Gastrocnemius medialis (tissue), 4 donors: Measurements from ENCODE around the gene BTBD16. TPM values are rescaled to one million over a fixed set of nuclear protein-coding genes. Genes with fewer than 3 reads are reported as not detected.

Experiments used
- ATAC-seq, 2 donors: fragments of 150-250 bp; one replicate each; pipeline ENCODE4 v1.9.1; 2016
- DNase-seq, 2 donors: peaks; one replicate each; pipeline ENCODE4 v3.0.0-alpha.2; 2019
- H3K27ac ChIP-seq, 4 donors: fragments of 200-600 bp; sonication (generic); 1 replicate in 1 of 4; 2 replicates in 3 of 4; pipeline ENCODE4 v1.5.1; 2016 to 2018; ENCODE audit warnings: mild to moderate bottlenecking in 2 of 4, moderate library complexity in 1 of 4
- H3K27me3 ChIP-seq, 3 donors: fragments of 200-600 bp; sonication (generic) in 2 of 3; 1 replicate in 1 of 3; 2 replicates in 2 of 3; pipeline versions ENCODE4 v1.5.1 to v1.6.0; 2016 to 2019; ENCODE audit warnings: mild to moderate bottlenecking in 1 of 3, moderate library complexity in 1 of 3
- H3K36me3 ChIP-seq, 2 donors: fragments of 200-600 bp; sonication (generic) in 1 of 2; one replicate each; pipeline ENCODE4 v1.5.1; 2017 to 2018
- H3K4me1 ChIP-seq, 2 donors: fragments of 200-600 bp; sonication (generic) in 1 of 2; one replicate each; pipeline ENCODE4 v1.5.1; 2016 to 2017; ENCODE audit warnings: mild to moderate bottlenecking in 2 of 2
- H3K4me3 ChIP-seq, 4 donors: fragments of 200-600 bp; sonication (generic) in 3 of 4; 1 replicate in 1 of 4; 2 replicates in 3 of 4; pipeline ENCODE4 v1.5.1; 2016 to 2019; ENCODE audit warnings: mild to moderate bottlenecking in 2 of 4
- H3K9me3 ChIP-seq, 3 donors: fragments of 200-600 bp; sonication (generic) in 2 of 3; 1 replicate in 1 of 3; 2 replicates in 2 of 3; pipeline ENCODE4 v1.5.1; 2016 to 2019
- POLR2A ChIP-seq, 2 donors: fragments of 450-650 bp; IDR thresholded peaks; one replicate each; pipeline ENCODE4 v1.6.1; 2017; ENCODE audit warnings: antibody characterized with exemption in 2 of 2, mild to moderate bottlenecking in 2 of 2, moderate library complexity in 2 of 2
- in situ Hi-C, 4 donors: fragments of 200-750 bp; cut with MboI; loops; one replicate each; pipeline versions ENCODE4 v1.15.0 to v1.8.0; 2017; ENCODE audit warnings: low sequenced_read_pairs in 4 of 4
- intact Hi-C: fragments of 100-400 bp; cut with DNase I; formaldehyde crosslinking; loops from one replicate; pipeline ENCODE4 v1.15.1; 2023; ENCODE audit warnings: low total_unique reads
- total RNA-seq, 4 donors: library from RNA; depleted of rRNA; stranded (reverse); fragments of >200 nt; gene quantifications; one replicate each; pipeline versions ENCODE4 v1.1.0 to v1.2.3, GENCODE V29; 2016
- TF ChIP-seq, protein P1 (sequence below), 5 experiments: fragments of 450-650 bp in 3 of 5; fragments of 200-600 bp in 2 of 5; sonication (generic) in 2 of 5; IDR thresholded peaks in 4 of 5; conservative IDR thresholded peaks in 1 of 5; 1 replicate in 4 of 5; 2 replicates in 1 of 5; pipeline ENCODE4 v1.5.1; 2016 to 2019; ENCODE audit warnings: antibody characterized with exemption in 5 of 5, mild to moderate bottlenecking in 3 of 5, moderate library complexity in 3 of 5

BTBD16 gene
- total RNA-seq, 4 donors from 2014 or later, result 0.46 to 0.55 TPM; not detected in 2

DNA sequence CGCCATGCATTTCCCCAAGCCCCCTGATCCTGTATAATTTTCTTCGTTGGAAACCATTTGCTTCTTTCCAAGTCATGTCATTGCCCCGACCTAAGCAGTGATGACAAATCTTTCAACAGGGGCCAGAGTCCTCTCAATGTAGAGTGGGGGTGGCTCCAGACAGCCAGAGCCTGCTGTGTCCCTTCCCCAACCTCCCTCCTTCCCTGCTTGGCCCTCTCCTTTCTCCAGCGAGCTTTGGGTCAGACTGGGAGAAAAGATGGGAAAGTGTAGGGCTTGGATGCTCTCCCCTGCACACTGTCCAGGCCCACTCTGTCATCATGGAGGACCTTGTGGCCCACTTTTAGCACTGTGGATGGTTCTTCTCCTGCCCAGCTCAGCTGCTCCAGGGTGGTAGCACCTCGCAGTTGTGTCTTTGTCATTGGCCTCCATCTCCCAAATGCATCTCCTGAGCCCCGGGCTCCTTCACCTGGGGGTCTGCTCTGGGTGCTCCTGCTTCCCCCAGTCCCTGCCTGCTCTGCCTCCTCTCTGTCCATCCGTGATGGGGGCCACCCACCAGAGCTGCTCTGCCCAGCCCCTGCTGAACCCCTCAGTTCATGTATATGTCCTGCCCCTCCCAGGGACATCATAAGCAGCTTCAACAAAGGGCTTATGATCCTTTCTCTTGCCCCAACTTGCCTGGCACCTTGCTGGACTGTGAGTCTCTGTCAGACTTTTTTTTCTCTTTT, 37.5 kb downstream of the BTBD16 start:
- Histone ChIP-seq H3K27ac (peak overlapping the region; percentile 66 to 79 (median 78)), H3K27me3 (no peaks in the 10 kb centered on the region), H3K4me1 (peaks cover 17 to 21% of the 10 kb centered on the region in 2 donors), H3K4me3 (peak overlapping the region in 2 of 4 donors; percentile 14 to 24), H3K9me3 (no peaks in the 10 kb centered on the region), H3K36me3 (no peaks in the 10 kb centered on the region)
- intact Hi-C loops (no loop called here), in situ Hi-C loops (no loop called here)
- DNase-seq, result no peak
- ATAC-seq, result peak in 1 of 2 donors; percentile 15
- TF ChIP-seq, protein P1, sequence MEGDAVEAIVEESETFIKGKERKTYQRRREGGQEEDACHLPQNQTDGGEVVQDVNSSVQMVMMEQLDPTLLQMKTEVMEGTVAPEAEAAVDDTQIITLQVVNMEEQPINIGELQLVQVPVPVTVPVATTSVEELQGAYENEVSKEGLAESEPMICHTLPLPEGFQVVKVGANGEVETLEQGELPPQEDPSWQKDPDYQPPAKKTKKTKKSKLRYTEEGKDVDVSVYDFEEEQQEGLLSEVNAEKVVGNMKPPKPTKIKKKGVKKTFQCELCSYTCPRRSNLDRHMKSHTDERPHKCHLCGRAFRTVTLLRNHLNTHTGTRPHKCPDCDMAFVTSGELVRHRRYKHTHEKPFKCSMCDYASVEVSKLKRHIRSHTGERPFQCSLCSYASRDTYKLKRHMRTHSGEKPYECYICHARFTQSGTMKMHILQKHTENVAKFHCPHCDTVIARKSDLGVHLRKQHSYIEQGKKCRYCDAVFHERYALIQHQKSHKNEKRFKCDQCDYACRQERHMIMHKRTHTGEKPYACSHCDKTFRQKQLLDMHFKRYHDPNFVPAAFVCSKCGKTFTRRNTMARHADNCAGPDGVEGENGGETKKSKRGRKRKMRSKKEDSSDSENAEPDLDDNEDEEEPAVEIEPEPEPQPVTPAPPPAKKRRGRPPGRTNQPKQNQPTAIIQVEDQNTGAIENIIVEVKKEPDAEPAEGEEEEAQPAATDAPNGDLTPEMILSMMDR (IDR thresholded peaks at IDR 0.05 in 4 of 5, conservative IDR thresholded peaks at IDR 0.05 in 1 of 5), result no peak
- TF ChIP-seq POLR2A (IDR thresholded peaks at IDR 0.05), result no peak

GRCh38 chr10:122310311-122311050, 39.4 kb downstream of the BTBD16 start:
- Histone ChIP-seq H3K4me3 (no peak overlapping the region), H3K36me3 (no peaks in the 10 kb centered on the region), H3K9me3 (no peaks in the 10 kb centered on the region), H3K27me3 (no peaks in the 10 kb centered on the region), H3K27ac (peak overlapping the region in 1 of 4 donors; percentile 7), H3K4me1 (peaks cover 17 to 21% of the 10 kb centered on the region in 2 donors)
- intact Hi-C loops (no loop called here), in situ Hi-C loops (no loop called here)
- no peak for DNase-seq
- TF ChIP-seq POLR2A (IDR thresholded peaks at IDR 0.05), result no peak
- TF ChIP-seq, protein P1 (IDR thresholded peaks at IDR 0.05 in 4 of 5, conservative IDR thresholded peaks at IDR 0.05 in 1 of 5), result no peak
- no peak for ATAC-seq

DNA sequence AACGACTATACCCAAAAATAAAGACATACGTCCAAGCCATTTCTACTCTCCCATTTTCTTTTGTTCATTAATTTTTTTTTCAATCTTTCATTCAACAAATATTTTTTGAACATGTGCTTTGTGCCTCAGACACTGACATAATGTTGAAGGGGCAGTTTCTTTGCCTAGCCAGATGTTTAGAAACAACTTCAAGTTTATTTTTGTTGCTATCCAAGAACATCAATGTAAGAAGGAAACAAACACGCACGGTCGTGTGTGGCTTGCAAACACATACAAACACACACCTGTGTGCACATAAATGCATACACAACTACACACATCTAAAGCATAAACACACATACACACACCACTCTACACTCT, 39.9 kb downstream of the BTBD16 start:
- DNase-seq, result no peak
- Histone ChIP-seq H3K4me1 (peaks cover 17 to 21% of the 10 kb centered on the region in 2 donors), H3K27me3 (no peaks in the 10 kb centered on the region), H3K36me3 (no peaks in the 10 kb centered on the region), H3K27ac (no peak overlapping the region), H3K9me3 (no peaks in the 10 kb centered on the region), H3K4me3 (no peak overlapping the region)
- TF ChIP-seq, protein P1 (IDR thresholded peaks at IDR 0.05 in 4 of 5, conservative IDR thresholded peaks at IDR 0.05 in 1 of 5), result no peak
- no peak for TF ChIP-seq POLR2A (IDR thresholded peaks at IDR 0.05)
- in situ Hi-C loops (no loop called here), intact Hi-C loops (no loop called here)
- no peak for ATAC-seq

GRCh38 chr10:122311716-122312115, 40.6 kb downstream of the BTBD16 start:
- Histone ChIP-seq H3K27me3 (no peaks in the 10 kb centered on the region), H3K27ac (no peak overlapping the region), H3K4me3 (no peak overlapping the region), H3K36me3 (no peaks in the 10 kb centered on the region), H3K9me3 (no peaks in the 10 kb centered on the region), H3K4me1 (peaks cover 17 to 21% of the 10 kb centered on the region in 2 donors)
- DNase-seq (no peak), ATAC-seq (no peak)
- intact Hi-C loops (no loop called here), in situ Hi-C loops (no loop called here)
- TF ChIP-seq, protein P1 (IDR thresholded peaks at IDR 0.05 in 4 of 5, conservative IDR thresholded peaks at IDR 0.05 in 1 of 5), result no peak
- TF ChIP-seq POLR2A (IDR thresholded peaks at IDR 0.05), result no peak
